Activated T-helper 2 cell treated with anti-CD3 and anti-CD28 coated beads, Interferon-gamma antibody, Interleukin-2, Interleukin-4, amounts not matched to agents 10 μg/mL and 5 μg/mL and 100 μg/mL, durations not matched to agents 14 hours and 24 hours and 36 hours (primary cell): Measurements from ENCODE around the gene CPLX3. TPM values are rescaled to one million over a fixed set of nuclear protein-coding genes. Genes with fewer than 3 reads are reported as not detected.

ENCODE experiments used
- DNase-seq: peaks from one replicate; pipeline ENCODE4 v3.0.0; 2021; ENCODE audit warnings: low spot score
- H3K27ac Mint-ChIP-seq: one replicate; pipeline ENCODE4 v1.8.0; 2021; ENCODE audit warnings: mixed read lengths
- H3K27me3 Mint-ChIP-seq: one replicate; pipeline ENCODE4 v1.8.0; 2021; ENCODE audit warnings: low read depth, mixed read lengths
- H3K36me3 Mint-ChIP-seq: one replicate; pipeline ENCODE4 v1.8.0; 2021; ENCODE audit warnings: low read depth, mixed read lengths
- H3K4me1 Mint-ChIP-seq: one replicate; pipeline ENCODE4 v1.8.0; 2021; ENCODE audit warnings: low read depth, mixed read lengths
- H3K4me3 Mint-ChIP-seq: one replicate; pipeline ENCODE4 v1.8.0; 2021; ENCODE audit warnings: low read depth, mild to moderate bottlenecking, moderate library complexity, mixed read lengths
- H3K9me3 Mint-ChIP-seq: one replicate; pipeline ENCODE4 v1.8.0; 2021; ENCODE audit warnings: mixed read lengths
- intact Hi-C: fragments of 100-400 bp; cut with micrococcal nuclease; formaldehyde crosslinking; loops from one replicate; pipeline ENCODE4 v1.15.1; 2023
- total RNA-seq: library from RNA; stranded (reverse); gene quantifications from 2 replicates; pipeline ENCODE4 v1.2.3, GENCODE V29; 2022

The CPLX3 gene
- total RNA-seq, 1 donor from 2014 or later: 0.16 TPM

DNA sequence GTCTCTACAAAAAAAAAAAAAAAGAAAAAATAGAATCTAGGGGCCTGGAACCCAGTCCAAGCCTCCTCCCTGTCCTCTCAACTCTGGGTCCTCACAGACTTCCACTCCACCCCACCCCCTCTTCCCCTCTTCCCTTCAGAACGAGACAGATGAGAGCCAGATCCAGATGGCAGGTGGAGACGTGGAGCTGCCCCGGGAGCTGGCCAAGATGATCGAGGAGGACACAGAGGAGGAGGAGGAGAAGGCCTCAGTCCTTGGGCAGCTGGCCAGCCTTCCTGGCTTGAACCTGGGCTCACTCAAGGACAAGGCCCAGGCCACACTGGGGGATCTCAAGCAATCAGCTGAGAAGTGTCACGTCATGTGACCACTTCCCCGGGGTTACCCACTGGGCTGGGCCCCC, 3.6 kb downstream of the CPLX3 start:
- Mint-ChIP-seq H3K27ac (no peak overlapping the region), H3K4me3 (no peak overlapping the region), H3K36me3 (peaks cover under 1% of the 10 kb centered on the region), H3K4me1 (peaks cover 5% of the 10 kb centered on the region), H3K27me3 (peaks cover 18% of the 10 kb centered on the region), H3K9me3 (no peaks in the 10 kb centered on the region)
- intact Hi-C loops: no loop called here
- no peak for DNase-seq

DNA sequence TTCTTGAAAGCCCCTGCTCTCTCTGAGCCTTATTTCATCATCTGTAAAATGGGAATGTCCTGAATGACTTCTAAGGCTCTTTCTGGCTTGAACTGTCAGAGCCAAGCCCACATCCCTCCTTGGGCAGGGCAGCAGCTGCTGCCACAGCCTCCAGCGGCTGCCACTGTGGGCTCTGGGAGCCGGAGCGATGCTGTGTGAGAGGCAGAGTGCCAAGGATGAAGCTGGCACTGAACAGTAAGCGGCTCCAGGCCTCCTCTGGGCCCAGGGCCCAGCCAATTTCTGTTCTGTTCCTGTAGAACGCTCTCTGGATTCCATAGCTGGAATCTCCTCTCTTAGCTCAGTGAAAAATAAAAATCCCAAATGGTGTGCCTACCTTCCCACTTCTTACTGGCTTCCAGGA, 4.4 kb downstream of the CPLX3 start:
- no peaks in the 10 kb centered on the region for H3K9me3 Mint-ChIP-seq
- peaks cover 15% of the 10 kb centered on the region for H3K27me3 Mint-ChIP-seq
- H3K4me3 Mint-ChIP-seq: no peak overlapping the region
- intact Hi-C loops: no loop called here
- H3K4me1 Mint-ChIP-seq: peaks cover 9% of the 10 kb centered on the region
- DNase-seq: no peak
- no peak overlapping the region for H3K27ac Mint-ChIP-seq
- peaks cover 7% of the 10 kb centered on the region for H3K36me3 Mint-ChIP-seq

DNA sequence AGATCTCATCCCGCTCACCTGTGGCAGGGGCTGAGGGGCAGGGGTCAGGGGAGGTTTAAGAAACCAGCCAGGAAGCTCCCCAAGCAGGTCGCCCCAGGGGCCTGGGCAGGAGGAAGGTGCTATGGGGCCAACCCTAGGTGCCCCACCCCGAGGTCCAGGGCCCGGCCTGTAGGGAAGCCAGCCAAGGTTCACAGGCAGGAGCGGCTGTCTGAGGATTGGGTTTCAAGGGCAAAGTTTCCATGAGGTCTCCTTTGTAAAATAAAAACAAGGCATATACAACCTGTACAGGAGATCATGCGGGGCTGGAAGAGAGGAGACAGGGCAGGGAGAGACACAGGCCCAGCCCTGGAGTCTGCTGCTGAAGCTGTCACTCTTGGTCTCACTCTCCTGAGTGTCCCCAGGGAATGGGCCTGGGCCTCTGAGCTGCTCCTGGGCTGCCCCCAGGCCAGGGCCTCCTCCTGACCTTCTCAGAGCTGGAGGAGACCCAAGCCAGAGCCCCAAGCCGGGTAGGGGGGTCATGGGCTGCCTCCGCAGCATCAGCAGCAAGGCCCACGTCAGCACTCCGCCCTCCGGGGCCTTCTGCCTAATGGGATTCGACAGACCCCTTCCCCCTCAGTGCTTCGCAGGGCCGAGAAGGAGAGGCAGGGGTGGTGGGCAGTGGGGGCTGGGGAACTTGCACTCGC, 5.5 kb downstream of the CPLX3 start:
- Mint-ChIP-seq H3K9me3 (no peaks in the 10 kb centered on the region), H3K27me3 (peaks cover 12% of the 10 kb centered on the region), H3K27ac (no peak overlapping the region), H3K4me1 (peaks cover 9% of the 10 kb centered on the region), H3K4me3 (no peak overlapping the region), H3K36me3 (peaks cover 14% of the 10 kb centered on the region)
- intact Hi-C loops: no loop called here
- DNase-seq: no peak

DNA sequence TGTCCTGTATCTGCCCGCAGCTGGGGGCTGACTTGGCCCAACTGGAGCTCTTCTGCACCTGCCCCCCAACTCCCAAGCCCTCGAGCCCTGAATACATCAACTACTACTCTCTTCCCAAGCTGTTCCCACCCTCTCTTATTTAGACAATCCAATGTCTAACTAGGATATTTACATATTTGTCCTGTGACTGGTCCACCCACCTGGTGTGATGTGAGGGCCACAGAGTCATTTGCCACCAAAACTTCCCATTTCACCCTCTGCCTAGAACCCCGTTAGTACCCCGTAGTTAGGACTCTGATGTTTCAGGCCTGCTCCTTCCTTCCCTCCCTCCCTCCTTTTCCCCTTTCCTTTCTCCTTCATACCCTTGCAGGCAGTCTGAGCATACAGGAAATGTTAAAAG, 6.4 kb downstream of the CPLX3 start:
- intact Hi-C loops: no loop called here
- Mint-ChIP-seq H3K4me3 (no peak overlapping the region), H3K27me3 (peaks cover 7% of the 10 kb centered on the region), H3K36me3 (peaks cover 14% of the 10 kb centered on the region), H3K4me1 (peaks cover 9% of the 10 kb centered on the region), H3K9me3 (no peaks in the 10 kb centered on the region), H3K27ac (no peak overlapping the region)
- no peak for DNase-seq

DNA sequence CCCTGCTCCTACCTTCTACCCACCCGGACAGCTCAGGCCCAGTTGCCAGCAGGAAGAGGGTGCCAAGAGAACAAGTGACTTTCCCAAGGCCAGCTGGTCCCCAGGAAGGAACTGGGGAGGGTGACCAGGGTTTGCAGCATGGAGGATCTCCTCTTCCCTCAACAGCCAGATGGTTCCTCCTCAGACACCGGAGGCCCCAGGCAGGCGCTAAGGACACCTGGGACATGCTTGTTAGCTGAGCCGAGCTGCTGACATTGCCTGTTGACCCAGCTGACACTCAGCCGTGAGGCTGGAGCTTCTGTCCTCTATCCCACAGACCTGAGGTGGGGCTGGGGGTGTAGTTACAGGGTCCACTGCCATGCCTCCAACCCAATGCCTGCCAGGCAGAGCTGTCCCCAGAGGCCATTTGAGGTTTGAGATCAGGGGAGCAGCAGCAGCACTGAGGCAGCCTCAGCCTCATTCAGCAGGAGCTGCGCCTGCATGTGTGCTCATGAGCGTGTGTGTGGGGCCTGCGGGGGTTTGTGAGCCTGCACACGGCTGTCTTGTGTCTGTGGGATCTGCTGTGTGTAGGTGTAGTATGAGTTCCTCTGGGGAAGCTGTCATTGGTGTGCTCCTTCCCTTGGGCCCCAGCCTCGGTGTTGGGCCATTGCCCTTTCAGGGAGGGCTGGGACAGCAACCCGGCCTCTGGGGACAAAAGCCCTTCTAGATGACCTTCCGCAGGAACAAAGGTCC, 7.1 kb downstream of the CPLX3 start:
- H3K9me3 Mint-ChIP-seq: no peaks in the 10 kb centered on the region
- intact Hi-C loops: no loop called here
- H3K27me3 Mint-ChIP-seq: peaks cover 1% of the 10 kb centered on the region

DNA sequence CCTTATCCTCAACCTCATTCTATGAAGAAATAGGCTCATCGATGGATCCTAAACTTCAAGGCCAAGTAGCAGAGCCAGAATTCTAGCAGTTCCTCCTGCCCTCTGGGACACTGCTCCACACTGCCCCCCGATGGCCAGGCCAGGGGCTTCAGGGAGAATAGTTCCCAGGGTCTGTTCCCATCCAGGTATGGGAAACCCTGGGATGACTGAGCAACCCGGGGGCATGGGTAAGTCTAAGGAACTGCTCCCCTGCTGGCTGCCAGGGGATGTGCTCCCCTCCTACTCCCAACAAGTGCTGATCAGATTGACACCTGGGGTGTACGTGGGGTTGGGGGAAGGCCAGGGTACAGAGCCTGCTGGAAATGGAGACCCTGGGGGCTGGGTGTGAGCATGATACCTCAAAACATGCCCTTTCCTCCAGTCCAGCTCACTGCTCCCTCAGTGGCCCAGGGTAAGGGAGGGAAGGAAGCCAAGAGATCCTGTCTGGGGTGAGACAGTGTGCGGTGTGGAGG, 8.9 kb downstream of the CPLX3 start:
- Mint-ChIP-seq H3K4me3 (no peak overlapping the region), H3K27me3 (no peaks in the 10 kb centered on the region), H3K4me1 (peaks cover 5% of the 10 kb centered on the region), H3K9me3 (no peaks in the 10 kb centered on the region), H3K27ac (no peak overlapping the region), H3K36me3 (peaks cover 17% of the 10 kb centered on the region)
- DNase-seq: no peak
- intact Hi-C loops: no loop called here

More for the DNA sequence above, 7.1 kb downstream of the CPLX3 start:
- H3K36me3 Mint-ChIP-seq: peaks cover 14% of the 10 kb centered on the region
- DNase-seq: no peak
- H3K4me1 Mint-ChIP-seq: peaks cover 9% of the 10 kb centered on the region
- H3K27ac Mint-ChIP-seq: no peak overlapping the region
- H3K4me3 Mint-ChIP-seq: no peak overlapping the region

DNA sequence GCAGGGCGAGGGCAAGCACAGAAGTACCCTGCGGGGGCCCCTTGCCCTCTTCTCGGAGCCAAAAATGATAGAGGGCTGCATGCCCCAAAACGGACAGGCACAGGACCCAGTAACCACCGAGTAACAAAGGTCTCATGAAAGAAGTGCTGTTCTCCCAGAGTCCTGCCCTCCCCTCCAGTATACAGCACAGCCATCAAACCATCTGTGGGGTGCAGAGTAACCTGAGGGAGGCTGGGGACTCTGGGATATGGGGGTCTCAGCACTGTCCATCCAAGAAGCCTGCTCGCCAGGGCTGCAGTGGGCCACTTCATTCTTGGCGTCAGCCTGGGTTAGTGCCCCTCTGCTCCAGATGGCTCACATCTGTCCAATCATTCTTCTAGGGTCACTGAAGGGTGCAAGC, 10.4 kb downstream of the CPLX3 start:
- Mint-ChIP-seq H3K27ac (no peak overlapping the region), H3K9me3 (no peaks in the 10 kb centered on the region), H3K36me3 (peaks cover 25% of the 10 kb centered on the region), H3K27me3 (no peaks in the 10 kb centered on the region), H3K4me1 (peaks cover 17% of the 10 kb centered on the region), H3K4me3 (no peak overlapping the region)
- no peak for DNase-seq
- intact Hi-C loops: no loop called here

DNA sequence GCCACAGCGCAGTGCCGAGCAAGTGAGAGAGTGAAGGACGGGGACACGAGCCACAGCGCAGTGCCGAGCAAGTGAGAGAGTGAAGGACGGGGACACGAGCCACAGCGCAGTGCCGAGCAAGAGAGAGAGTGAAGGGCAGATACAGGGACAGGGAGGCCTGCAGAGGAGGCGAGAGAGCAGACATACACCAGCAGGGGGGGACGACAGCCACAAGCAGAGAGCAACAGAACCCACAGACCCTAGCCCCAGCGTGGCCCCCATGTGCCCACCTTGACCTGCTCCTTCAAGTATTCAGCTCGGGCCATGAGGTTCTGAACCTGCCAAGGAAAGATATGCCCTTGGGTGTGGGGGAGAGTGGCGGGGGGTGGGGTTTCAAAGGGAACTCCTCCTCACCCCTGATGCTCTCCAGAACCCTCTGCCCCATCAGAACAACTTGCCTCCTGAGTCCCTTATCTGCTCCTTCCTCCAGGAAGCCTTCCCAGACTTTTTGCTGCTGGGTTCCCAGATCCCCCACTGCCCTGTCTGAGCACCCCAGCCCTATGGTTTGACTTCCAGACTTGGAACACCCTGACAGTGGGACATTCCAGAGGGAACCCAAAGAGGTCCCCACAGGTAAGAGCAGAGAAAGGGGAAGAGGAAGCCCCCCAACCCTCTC, 11.2 kb downstream of the CPLX3 start:
- no peaks in the 10 kb centered on the region for H3K9me3 Mint-ChIP-seq

DNA sequence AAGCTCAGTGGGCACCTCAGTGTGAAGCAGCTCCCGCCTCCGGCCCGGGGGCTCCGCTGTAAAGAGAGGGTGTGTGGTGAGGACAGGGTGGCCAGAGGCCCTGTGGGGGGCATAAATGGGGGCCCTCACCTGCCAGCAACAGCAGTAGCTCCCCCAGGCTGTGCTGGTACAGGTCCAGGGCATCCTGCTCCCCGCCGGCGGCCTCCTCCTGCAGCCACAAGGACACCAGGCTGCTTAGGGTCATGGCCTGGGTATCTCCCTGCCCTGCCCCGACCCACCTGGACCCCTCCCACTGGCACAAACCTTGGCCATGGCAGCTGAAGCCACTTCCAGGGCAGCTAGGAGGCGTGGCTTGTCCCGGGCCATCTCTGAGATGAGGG, 11.7 kb downstream of the CPLX3 start:
- no peak for DNase-seq
- Mint-ChIP-seq H3K27me3 (no peaks in the 10 kb centered on the region), H3K4me3 (no peak overlapping the region), H3K4me1 (peaks cover 22% of the 10 kb centered on the region), H3K27ac (no peak overlapping the region), H3K36me3 (peaks cover 28% of the 10 kb centered on the region), H3K9me3 (no peaks in the 10 kb centered on the region)
- intact Hi-C loops: no loop called here

More for the DNA sequence above, 11.2 kb downstream of the CPLX3 start:
- Mint-ChIP-seq H3K36me3 (peaks cover 27% of the 10 kb centered on the region), H3K4me3 (no peak overlapping the region), H3K4me1 (peaks cover 22% of the 10 kb centered on the region), H3K27me3 (no peaks in the 10 kb centered on the region), H3K27ac (no peak overlapping the region)
- DNase-seq: no peak
- intact Hi-C loops: no loop called here

DNA sequence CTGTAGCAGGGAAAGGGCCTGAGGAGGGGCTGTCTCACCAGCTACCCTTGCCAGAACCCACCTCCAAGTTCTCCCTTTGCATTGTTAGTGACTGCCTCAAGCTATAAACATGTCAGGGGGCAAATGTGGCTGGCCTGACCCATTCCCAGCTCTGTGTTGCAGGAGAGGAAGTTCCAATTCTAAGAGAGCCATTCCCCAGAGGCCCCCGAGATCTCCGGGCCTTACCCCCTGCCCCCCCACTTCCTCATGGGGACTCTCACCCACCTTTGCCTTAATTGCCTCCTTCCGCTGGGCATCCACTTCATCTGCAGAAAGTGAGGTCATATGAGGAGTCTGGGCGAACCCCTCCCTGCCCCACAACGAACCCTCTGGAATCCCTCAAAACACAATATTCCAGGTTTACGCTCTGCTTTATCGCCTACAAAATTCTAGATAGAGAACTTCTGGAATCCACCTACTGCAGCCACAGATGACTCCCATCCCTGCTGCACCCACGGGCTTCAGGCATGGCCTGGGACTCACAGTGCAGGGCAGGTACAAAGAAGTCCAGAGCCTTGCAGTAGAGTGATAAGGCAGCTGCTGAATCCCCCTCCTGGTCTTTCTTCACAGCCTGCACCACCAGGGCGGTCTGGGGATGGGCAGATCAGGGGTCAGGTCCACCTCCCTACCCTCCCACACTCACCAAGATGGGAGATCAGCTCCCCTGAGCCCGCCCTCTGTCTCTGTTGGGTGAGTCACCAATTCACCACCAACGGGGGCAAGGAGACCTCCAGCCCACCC, 12.5 kb downstream of the CPLX3 start:
- Mint-ChIP-seq H3K27ac (no peak overlapping the region), H3K4me1 (peaks cover 24% of the 10 kb centered on the region), H3K4me3 (no peak overlapping the region), H3K9me3 (no peaks in the 10 kb centered on the region), H3K27me3 (no peaks in the 10 kb centered on the region), H3K36me3 (peaks cover 28% of the 10 kb centered on the region)
- intact Hi-C loops: no loop called here
- DNase-seq: no peak

DNA sequence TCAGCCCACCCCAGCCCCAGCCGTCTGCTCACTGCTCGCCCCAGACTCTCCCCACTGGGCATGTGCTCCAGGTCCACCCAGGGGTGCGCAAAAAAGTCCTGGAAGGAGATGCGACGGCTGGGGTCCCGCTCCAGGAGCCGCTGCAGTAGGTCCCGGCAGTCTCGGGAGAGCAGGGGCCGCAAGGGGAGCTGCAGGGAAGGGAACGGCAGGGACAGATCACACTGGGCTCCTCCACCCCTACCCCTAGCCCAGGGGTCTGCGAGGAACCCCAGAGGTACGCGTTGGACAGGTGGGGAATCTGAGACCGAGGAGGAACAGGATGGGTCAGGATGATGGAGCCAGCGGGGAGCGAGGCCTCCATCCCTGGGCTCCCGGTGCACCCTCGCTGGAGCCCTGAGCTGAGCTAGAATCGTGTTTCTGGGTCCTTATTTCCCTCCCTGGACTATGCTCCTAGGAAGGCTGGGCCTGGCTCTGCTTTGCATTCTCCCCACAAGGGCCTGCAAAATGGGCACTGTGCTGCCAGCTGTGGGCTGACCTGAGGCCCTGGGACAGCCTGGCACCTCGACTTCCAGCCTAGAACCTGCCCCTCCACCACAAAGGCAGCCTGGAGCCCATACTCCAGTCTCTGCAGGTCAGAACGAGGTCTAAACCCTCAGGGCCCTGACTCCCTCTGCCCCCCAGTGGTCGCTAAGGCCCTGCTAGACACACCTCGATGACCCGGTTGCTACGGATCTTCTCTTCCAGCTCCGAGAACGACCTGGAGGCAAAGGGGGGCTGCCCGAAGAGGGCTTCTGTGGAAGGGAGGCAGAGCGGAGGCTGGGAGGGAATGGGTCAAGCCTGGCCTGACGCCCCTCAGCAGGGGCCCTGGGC, 13.3 kb downstream of the CPLX3 start:
- Mint-ChIP-seq H3K27ac (no peak overlapping the region), H3K9me3 (no peaks in the 10 kb centered on the region), H3K4me1 (peaks cover 30% of the 10 kb centered on the region), H3K4me3 (no peak overlapping the region), H3K27me3 (no peaks in the 10 kb centered on the region), H3K36me3 (peaks cover 34% of the 10 kb centered on the region)
- no peak for DNase-seq
- intact Hi-C loops: loop anchor here (5.0 kb wide), 1 partner anchor 98 kb away; the partner anchor contains the start of gene COX5A
